ENCODE measurements around the gene DTX3. TPM values are rescaled to one million over a fixed set of nuclear protein-coding genes. Genes with fewer than 3 reads are reported as not detected.
A peak's percentile ranks its signal among the peaks of the same experiment; 100 is the strongest.

DTX3 gene
- total RNA-seq, 3 donors from 2014 or later: 3.0 to 35.1 (median 25.9) TPM

DNA sequence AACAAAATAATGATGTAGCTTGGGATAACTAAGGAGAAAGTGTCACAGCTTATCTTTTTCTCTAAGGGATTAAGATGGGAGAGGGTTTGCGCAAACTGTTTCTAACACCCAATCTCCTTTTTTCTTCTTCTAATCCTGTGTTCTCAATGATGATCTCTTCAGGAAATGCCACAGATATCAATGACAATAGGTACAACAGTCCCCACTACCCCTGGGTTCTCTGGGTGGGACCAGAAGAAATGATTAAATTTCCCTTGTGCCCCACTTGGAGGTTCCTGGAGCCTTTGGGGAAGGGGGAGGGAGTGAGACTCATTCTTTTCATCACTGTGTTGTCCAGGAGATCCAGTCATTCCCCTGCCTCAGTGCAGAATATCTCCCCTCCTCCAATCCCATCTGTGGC, 22.2 kb upstream of the DTX3 start:
- intact Hi-C loops (cut with DNase I; ENCODE audit: low total_unique reads): loop anchor here (5.0 kb wide), 1 partner anchor 35 kb away; no protein-coding TSS in a partner anchor
- DNase-seq (ENCODE audit: low spot score in 2 of 2): no peak
- H3K27ac ChIP-seq: no peak overlapping the region
- no peaks in the 10 kb centered on the region for H3K27me3 ChIP-seq
- no peaks in the 10 kb centered on the region for H3K36me3 ChIP-seq
- no peaks in the 10 kb centered on the region for H3K9me3 ChIP-seq
- no peaks in the 10 kb centered on the region for H3K4me1 ChIP-seq
- no peak for TF ChIP-seq POLR2AphosphoS5 (IDR thresholded peaks at IDR 0.05)
- TF ChIP-seq CTCF (IDR thresholded peaks at IDR 0.05): no peak
- no peak for TF ChIP-seq POLR2A (IDR thresholded peaks at IDR 0.05)
- H3K4me3 ChIP-seq: no peak overlapping the region

DNA sequence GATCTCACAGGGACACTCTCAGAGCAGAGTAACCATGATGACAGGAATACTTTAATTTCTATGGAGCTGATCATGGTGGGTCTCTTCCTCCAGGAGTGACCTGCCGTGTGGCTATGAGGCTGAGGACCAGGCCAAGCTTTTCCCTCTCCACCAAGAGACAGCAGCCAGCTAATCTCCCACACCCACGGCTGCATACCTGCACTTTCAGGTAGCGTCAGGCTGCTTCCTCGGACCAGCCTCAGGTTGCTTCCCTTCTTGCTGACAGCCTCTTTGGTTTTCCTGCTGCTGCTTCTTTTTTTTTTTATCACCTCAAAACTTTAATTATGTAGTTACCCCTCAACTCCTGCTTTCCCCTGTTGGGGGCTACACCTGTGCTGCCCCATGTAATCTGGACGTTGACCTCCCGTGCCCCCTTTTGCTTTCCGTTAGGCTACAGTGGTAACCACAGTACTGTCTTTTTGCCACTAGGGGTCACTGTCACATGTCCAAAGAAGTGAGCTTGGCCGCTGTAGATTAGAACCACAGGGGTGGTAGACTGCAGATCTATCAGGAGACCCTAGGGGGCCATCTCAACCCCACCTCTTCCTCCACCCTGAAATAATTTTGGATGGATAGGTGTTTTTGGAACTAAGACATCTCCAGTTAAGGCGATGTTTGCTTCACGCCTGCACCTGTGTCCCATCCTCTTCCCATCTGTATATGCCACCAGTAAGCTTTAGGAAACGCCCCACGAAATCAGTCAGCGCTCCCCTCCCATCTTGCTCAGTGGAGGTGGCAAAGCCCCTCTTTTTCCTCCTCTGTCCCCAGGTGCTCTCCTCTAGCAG, 21.4 kb upstream of the DTX3 start:
- TF ChIP-seq CTCF (IDR thresholded peaks at IDR 0.05) (peak; percentile 92 to 97 (median 97)), POLR2AphosphoS5 (IDR thresholded peaks at IDR 0.05) (no peak)
- peak; percentile 49 to 54 for DNase-seq (ENCODE audit: low spot score in 2 of 2)
- no peaks in the 10 kb centered on the region for H3K27me3 ChIP-seq
- H3K9me3 ChIP-seq: no peaks in the 10 kb centered on the region
- no peaks in the 10 kb centered on the region for H3K4me1 ChIP-seq
- no peaks in the 10 kb centered on the region for H3K36me3 ChIP-seq
- no peak overlapping the region for H3K27ac ChIP-seq
- intact Hi-C loops (cut with DNase I; ENCODE audit: low total_unique reads): loop anchor here (5.0 kb wide), 1 partner anchor 34 kb away; no protein-coding TSS in a partner anchor
- no peak overlapping the region for H3K4me3 ChIP-seq

GRCh38 chr12:57584050-57584449, 20.6 kb upstream of the DTX3 start:
- no peak overlapping the region for H3K4me3 ChIP-seq
- H3K27me3 ChIP-seq: no peaks in the 10 kb centered on the region
- TF ChIP-seq POLR2A (IDR thresholded peaks at IDR 0.05) (no peak), POLR2AphosphoS5 (IDR thresholded peaks at IDR 0.05) (no peak), CTCF (IDR thresholded peaks at IDR 0.05) (no peak)
- peak in 1 of 2 donors; percentile 24 for DNase-seq (ENCODE audit: low spot score in 2 of 2)
- no peak overlapping the region for H3K27ac ChIP-seq
- H3K4me1 ChIP-seq: no peaks in the 10 kb centered on the region
- H3K36me3 ChIP-seq: no peaks in the 10 kb centered on the region
- intact Hi-C loops (cut with DNase I; ENCODE audit: low total_unique reads): loop anchor here (5.0 kb wide), 1 partner anchor 33 kb away; no protein-coding TSS in a partner anchor
- no peaks in the 10 kb centered on the region for H3K9me3 ChIP-seq

- intact Hi-C loops (cut with DNase I; ENCODE audit: low total_unique reads): loop anchor here (5.0 kb wide), 1 partner anchor 33 kb away; no protein-coding TSS in a partner anchor
- H3K36me3 ChIP-seq: no peaks in the 10 kb centered on the region
- H3K4me1 ChIP-seq: no peaks in the 10 kb centered on the region
- TF ChIP-seq CTCF (IDR thresholded peaks at IDR 0.05) (no peak), POLR2AphosphoS5 (IDR thresholded peaks at IDR 0.05) (no peak), POLR2A (IDR thresholded peaks at IDR 0.05) (no peak)
- no peaks in the 10 kb centered on the region for H3K27me3 ChIP-seq
- no peaks in the 10 kb centered on the region for H3K9me3 ChIP-seq
- H3K4me3 ChIP-seq: no peak overlapping the region
- DNase-seq (ENCODE audit: low spot score in 2 of 2): no peak
- H3K27ac ChIP-seq: no peak overlapping the region
Measured at GRCh38 chr12:57584690-57585089, 19.9 kb upstream of the DTX3 start.

DNA sequence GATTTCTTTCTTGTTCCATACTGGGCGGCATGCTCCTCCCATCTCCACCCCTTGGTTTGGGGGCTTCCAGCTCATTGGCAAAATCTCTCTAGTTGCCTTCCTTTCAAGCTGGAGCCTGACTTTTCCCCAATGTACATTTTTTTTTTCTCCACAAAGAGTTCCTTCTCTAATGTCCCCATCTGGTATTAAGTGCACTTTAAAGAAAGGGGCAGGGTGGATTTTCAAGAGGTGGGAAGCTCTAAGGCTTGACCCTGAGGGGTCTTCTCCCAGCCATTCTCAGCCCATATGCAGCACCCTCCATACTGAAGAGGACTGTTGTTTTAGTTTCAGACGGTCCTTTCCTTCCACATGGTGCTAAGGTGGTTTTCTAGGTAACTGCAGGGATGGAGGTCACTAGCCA, 19.5 kb upstream of the DTX3 start:
- no peak overlapping the region for H3K4me3 ChIP-seq
- no peaks in the 10 kb centered on the region for H3K4me1 ChIP-seq
- no peak overlapping the region for H3K27ac ChIP-seq
- DNase-seq (ENCODE audit: low spot score in 2 of 2): no peak
- H3K9me3 ChIP-seq: no peaks in the 10 kb centered on the region
- intact Hi-C loops (cut with DNase I; ENCODE audit: low total_unique reads): no loop called here
- TF ChIP-seq POLR2AphosphoS5 (IDR thresholded peaks at IDR 0.05) (no peak), CTCF (IDR thresholded peaks at IDR 0.05) (no peak), POLR2A (IDR thresholded peaks at IDR 0.05) (no peak)
- H3K27me3 ChIP-seq: no peaks in the 10 kb centered on the region
- H3K36me3 ChIP-seq: no peaks in the 10 kb centered on the region

All from breast epithelium (tissue), 4 donors.